CD4-positive, alpha-beta T cell treated with Interleukin-4 for 4 hours (primary cell): ENCODE measurements around the gene NPEPPS.

ENCODE experiments used
- DNase-seq: peaks from one replicate; pipeline ENCODE4 v3.0.0-alpha.2; 2020

Gene NPEPPS

GRCh38 chr17:47670064-47670463, 139.2 kb downstream of the NPEPPS start:
- DNase-seq = no peak
